Tibial artery (tissue), 4 donors: ENCODE data around the gene RTF2.

Experiments used
- DNase-seq, 2 donors: peaks; one replicate each; pipeline ENCODE4 v3.0.0-alpha.2; 2019
- H3K27ac ChIP-seq, 2 donors: fragments of 200-600 bp; sonication (generic) in 1 of 2; 1 replicate in 1 of 2; 2 replicates in 1 of 2; pipeline ENCODE4 v1.5.1; 2018 to 2019; ENCODE audit warnings: mild to moderate bottlenecking in 1 of 2
- H3K27me3 ChIP-seq, 2 donors: fragments of 200-600 bp; sonication (generic) in 1 of 2; one replicate each; pipeline versions ENCODE4 v1.5.1 to v1.6.0; 2016 to 2019
- H3K36me3 ChIP-seq, 3 donors: fragments of 200-600 bp; sonication (generic) in 2 of 3; one replicate each; pipeline ENCODE4 v1.5.1; 2016 to 2019; ENCODE audit warnings: mild to moderate bottlenecking in 2 of 3
- H3K4me1 ChIP-seq, 4 donors: fragments of 200-600 bp; sonication (generic) in 2 of 4; 1 replicate in 3 of 4; 2 replicates in 1 of 4; pipeline ENCODE4 v1.5.1; 2016 to 2019
- H3K4me3 ChIP-seq, 2 donors: fragments of 200-600 bp; sonication (generic) in 1 of 2; 1 replicate in 1 of 2; 2 replicates in 1 of 2; pipeline ENCODE4 v1.5.1; 2018 to 2019; ENCODE audit warnings: mild to moderate bottlenecking in 2 of 2
- H3K9me3 ChIP-seq, 3 donors: fragments of 200-600 bp; sonication (generic) in 1 of 3; one replicate each; pipeline ENCODE4 v1.5.1; 2016 to 2019
- CTCF ChIP-seq, 2 experiments: fragments of 200-600 bp in 1 of 2; fragments of 450-650 bp in 1 of 2; IDR thresholded peaks; one replicate each; pipeline ENCODE4 v1.5.1; 2017 to 2019; ENCODE audit warnings: antibody characterized with exemption in 2 of 2, mild to moderate bottlenecking in 1 of 2, moderate library complexity in 1 of 2
- intact Hi-C: fragments of 100-400 bp; cut with DNase I; formaldehyde crosslinking; loops from one replicate; pipeline ENCODE4 v1.15.0; 2023; ENCODE audit warnings: low total_unique reads

The RTF2 gene

GRCh38 chr20:56511926-56512325 lies 43.5 kb downstream of the RTF2 start:
- Histone ChIP-seq H3K4me3 (no peak overlapping the region), H3K27me3 (no peaks in the 10 kb centered on the region), H3K27ac (no peak overlapping the region), H3K36me3 (peaks cover 17 to 35% (median 34%) of the 10 kb centered on the region in 3 donors), H3K9me3 (no peaks in the 10 kb centered on the region), H3K4me1 (peaks cover 0 to 8% (median 0%) of the 10 kb centered on the region in 4 donors)
- no peak for TF ChIP-seq CTCF (IDR thresholded peaks at IDR 0.05)
- no peak for DNase-seq
- intact Hi-C loops: no loop called here

DNA sequence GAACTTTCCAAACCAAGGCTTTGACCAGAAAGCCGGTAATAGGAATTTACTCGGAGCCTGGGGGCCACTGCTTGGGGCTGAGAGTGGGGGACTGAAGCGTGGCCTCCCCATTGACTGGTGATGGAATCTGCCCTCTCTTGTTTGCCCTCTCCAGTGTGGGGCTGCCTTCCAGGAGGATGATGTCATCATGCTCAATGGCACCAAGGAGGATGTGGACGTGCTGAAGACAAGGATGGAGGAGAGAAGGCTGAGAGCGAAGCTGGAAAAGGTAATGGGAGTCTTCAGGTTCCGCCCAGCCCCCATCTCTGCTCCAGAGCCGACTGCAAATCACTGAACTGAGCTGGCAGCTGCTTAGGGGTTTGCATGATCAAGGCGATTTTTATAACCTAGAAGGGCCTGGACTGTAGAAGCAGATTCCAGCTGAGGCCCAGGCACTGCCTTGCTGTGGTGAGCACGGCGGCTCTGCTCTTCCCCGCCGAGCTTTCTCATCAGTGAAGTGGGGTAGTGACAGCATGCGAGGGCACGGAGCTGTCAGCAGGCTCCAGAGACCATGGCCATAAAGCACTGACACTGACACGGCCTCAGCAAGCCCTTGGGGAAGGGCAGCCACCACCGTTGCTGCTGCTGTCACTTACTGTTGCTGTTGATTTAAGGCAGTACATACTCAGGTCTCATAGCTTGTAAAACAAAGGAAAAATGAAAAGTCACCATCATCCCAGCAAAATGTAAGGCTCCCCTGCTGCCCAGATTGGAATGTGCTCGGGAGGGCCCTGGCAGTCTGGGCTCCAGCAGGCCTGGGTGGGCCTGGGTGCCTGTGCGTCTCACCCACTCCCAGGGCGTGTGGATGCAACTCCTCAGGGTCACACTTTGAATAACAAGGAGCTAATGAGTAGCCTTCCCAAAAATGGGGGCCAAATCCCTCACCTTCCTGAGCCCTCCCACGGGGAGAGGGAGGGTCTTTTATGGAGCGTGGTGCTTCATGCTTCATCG lies 45.0 kb downstream of the RTF2 start:
- peak in 1 of 2 donors; percentile 45 for DNase-seq
- intact Hi-C loops: no loop called here
- no peaks in the 10 kb centered on the region for H3K27me3 ChIP-seq
- no peak for TF ChIP-seq CTCF (IDR thresholded peaks at IDR 0.05)
- peaks cover 0 to 8% (median 0%) of the 10 kb centered on the region in 4 donors for H3K4me1 ChIP-seq
- H3K9me3 ChIP-seq: no peaks in the 10 kb centered on the region
- H3K36me3 ChIP-seq: peaks cover 32 to 43% (median 42%) of the 10 kb centered on the region in 3 donors
- no peak overlapping the region for H3K27ac ChIP-seq
- no peak overlapping the region for H3K4me3 ChIP-seq

GRCh38 chr20:56516631-56517030 lies 48.2 kb downstream of the RTF2 start:
- H3K9me3 ChIP-seq: peaks cover 0 to 22% (median 18%) of the 10 kb centered on the region in 3 donors
- H3K36me3 ChIP-seq: peaks cover 60 to 73% (median 73%) of the 10 kb centered on the region in 3 donors
- TF ChIP-seq CTCF (IDR thresholded peaks at IDR 0.05): no peak
- H3K4me1 ChIP-seq: peaks cover 0 to 8% (median 0%) of the 10 kb centered on the region in 4 donors
- no peak overlapping the region for H3K4me3 ChIP-seq
- DNase-seq: peak in 1 of 2 donors; percentile 16
- no peaks in the 10 kb centered on the region for H3K27me3 ChIP-seq
- no peak overlapping the region for H3K27ac ChIP-seq
- intact Hi-C loops: loop anchor here (5.0 kb wide), 1 partner anchor 444 kb away; no protein-coding TSS in a partner anchor

GRCh38 chr20:56517211-56517610 lies 48.8 kb downstream of the RTF2 start:
- Histone ChIP-seq H3K36me3 (peaks cover 60 to 73% (median 69%) of the 10 kb centered on the region in 3 donors), H3K4me1 (peaks cover 0 to 8% (median 0%) of the 10 kb centered on the region in 4 donors), H3K27me3 (no peaks in the 10 kb centered on the region), H3K9me3 (peaks cover 0 to 22% (median 18%) of the 10 kb centered on the region in 3 donors), H3K27ac (no peak overlapping the region), H3K4me3 (no peak overlapping the region)
- TF ChIP-seq CTCF (IDR thresholded peaks at IDR 0.05): no peak
- intact Hi-C loops: loop anchor here (5.0 kb wide), 1 partner anchor 445 kb away; no protein-coding TSS in a partner anchor
- peak in 1 of 2 donors; percentile 10 for DNase-seq

- no peaks in the 10 kb centered on the region for H3K27me3 ChIP-seq
- no peak overlapping the region for H3K27ac ChIP-seq
- H3K9me3 ChIP-seq: peaks cover 0 to 22% (median 18%) of the 10 kb centered on the region in 3 donors
- intact Hi-C loops: loop anchor here (5.0 kb wide), 1 partner anchor 445 kb away; no protein-coding TSS in a partner anchor
- TF ChIP-seq CTCF (IDR thresholded peaks at IDR 0.05): no peak
- H3K36me3 ChIP-seq: peaks cover 60 to 69% (median 65%) of the 10 kb centered on the region in 3 donors
- H3K4me1 ChIP-seq: peaks cover 0 to 8% (median 0%) of the 10 kb centered on the region in 4 donors
- DNase-seq: peak in 1 of 2 donors; percentile 9
- no peak overlapping the region for H3K4me3 ChIP-seq
These were observed 49.2 kb downstream of the RTF2 start for GRCh38 chr20:56517641-56518040.
